ENCODE data around the gene DIPK1B. TPM values are rescaled to one million over a fixed set of nuclear protein-coding genes. Genes with fewer than 3 reads are reported as not detected.

Gene DIPK1B
- total RNA-seq, 1 donor from 2014 or later: 52.9 TPM

DNA sequence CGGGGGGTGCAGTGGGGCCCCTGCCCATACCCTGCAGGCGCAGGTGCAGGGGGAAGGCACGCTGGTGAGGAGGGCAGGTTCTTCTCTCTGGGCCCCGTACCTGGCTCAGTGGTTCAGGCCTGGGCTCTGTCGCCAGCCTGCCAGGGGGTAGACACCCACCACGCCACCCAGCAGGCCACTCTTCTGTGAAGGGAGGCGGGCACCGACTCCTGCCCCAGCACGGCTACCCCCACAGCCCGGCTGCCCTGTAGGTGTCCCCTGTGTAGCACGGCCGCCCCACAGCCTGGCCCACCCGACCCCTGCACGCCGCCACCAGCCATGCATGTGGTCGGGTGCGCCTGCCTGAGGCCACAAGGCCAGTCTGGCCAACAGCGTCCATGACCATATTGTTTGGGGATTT is 34.2 kb downstream of the DIPK1B start:
- Mint-ChIP-seq H3K27ac (no peak overlapping the region), H3K9me3 (ENCODE audit: low read depth) (peaks cover 2% of the 10 kb centered on the region), H3K27me3 (no peaks in the 10 kb centered on the region), H3K4me1 (ENCODE audit: low read depth) (no peaks in the 10 kb centered on the region), H3K36me3 (ENCODE audit: insufficient read depth) (no peaks in the 10 kb centered on the region), H3K4me3 (ENCODE audit: low read depth) (no peak overlapping the region)
- DNase-seq (ENCODE audit: low spot score, unreplicated experiment): no peak
- TF ChIP-seq, protein P1, sequence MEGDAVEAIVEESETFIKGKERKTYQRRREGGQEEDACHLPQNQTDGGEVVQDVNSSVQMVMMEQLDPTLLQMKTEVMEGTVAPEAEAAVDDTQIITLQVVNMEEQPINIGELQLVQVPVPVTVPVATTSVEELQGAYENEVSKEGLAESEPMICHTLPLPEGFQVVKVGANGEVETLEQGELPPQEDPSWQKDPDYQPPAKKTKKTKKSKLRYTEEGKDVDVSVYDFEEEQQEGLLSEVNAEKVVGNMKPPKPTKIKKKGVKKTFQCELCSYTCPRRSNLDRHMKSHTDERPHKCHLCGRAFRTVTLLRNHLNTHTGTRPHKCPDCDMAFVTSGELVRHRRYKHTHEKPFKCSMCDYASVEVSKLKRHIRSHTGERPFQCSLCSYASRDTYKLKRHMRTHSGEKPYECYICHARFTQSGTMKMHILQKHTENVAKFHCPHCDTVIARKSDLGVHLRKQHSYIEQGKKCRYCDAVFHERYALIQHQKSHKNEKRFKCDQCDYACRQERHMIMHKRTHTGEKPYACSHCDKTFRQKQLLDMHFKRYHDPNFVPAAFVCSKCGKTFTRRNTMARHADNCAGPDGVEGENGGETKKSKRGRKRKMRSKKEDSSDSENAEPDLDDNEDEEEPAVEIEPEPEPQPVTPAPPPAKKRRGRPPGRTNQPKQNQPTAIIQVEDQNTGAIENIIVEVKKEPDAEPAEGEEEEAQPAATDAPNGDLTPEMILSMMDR (IDR thresholded peaks at IDR 0.05; ENCODE audit: unreplicated experiment): no peak

DNA sequence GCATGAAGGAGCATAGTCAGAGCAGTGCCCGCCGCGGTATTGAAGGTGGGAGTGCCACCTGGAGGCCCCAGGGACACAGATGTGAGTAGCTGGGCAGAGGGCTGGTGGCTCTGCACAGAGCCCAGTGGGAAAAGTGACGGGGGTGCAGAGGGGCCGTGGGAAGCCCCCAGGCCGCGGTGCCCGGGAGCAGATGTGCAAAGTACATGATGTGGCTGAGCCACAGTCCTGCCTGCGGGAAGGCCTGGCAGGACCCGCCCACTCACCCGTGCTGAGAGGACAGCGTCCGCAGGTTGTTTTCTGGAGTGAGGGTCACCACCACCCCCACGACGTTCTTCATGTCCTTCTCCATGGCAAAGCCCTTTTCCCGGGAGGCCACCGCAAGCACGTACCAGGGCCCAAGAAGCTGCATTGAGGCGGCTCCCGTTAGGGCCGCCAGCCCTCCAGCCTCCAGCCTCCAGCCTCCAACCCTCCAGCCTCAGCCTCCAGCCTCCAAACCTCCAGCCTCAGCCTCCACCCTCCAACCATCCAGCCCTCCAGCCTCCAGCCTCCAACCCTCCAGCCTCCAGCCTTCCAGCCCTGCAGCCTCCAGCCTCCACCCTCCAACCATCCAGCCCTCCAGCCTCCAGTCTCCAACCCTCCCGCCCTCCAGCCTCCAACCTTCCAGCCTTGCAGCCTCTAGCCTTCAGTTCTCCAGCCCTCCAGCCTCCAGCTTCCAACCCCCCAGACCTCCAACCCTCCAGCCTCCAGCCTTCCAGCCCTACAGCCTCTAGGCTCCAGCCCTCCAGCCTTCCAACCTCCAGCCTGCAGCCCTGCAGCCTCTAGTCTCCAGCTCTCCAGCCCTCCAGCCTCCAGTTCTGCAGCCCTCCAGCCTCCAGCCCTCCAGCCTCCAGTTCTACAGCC is 35.0 kb downstream of the DIPK1B start:
- peaks cover 7% of the 10 kb centered on the region for H3K9me3 Mint-ChIP-seq (ENCODE audit: low read depth)
- H3K4me3 Mint-ChIP-seq (ENCODE audit: low read depth): no peak overlapping the region
- TF ChIP-seq, protein P1 (IDR thresholded peaks at IDR 0.05; ENCODE audit: unreplicated experiment): no peak
- H3K36me3 Mint-ChIP-seq (ENCODE audit: insufficient read depth): no peaks in the 10 kb centered on the region
- peaks cover 3% of the 10 kb centered on the region for H3K27me3 Mint-ChIP-seq
- H3K4me1 Mint-ChIP-seq (ENCODE audit: low read depth): no peaks in the 10 kb centered on the region
- no peak overlapping the region for H3K27ac Mint-ChIP-seq
- no peak for DNase-seq (ENCODE audit: low spot score, unreplicated experiment)

DNA sequence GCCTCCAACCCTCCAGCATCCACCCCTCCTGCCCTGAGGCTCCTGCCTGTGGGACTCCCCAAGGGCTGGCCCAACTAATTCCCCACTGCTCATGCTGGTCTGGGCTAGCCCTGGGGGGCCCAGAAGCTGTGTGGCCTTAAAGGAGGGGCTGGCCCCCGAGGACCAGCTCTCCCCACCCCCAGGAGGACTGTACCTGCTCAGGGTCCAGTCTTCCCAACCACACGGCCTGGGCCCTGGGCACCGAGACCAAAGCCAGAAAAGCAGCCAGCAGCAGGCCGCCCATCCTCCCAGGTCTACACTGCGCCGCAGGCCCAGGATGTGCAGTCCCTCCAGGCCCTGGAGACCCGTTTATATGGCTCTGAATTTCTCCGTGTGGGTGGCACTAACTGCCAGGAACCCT is 35.8 kb downstream of the DIPK1B start, which contains the start of gene LCN6:
TSS of gene LCN6 (minus strand) at position 325 of the 400 bp plus-strand sequence. CDS start at position 283, 42 bp downstream.
- no peaks in the 10 kb centered on the region for H3K4me1 Mint-ChIP-seq (ENCODE audit: low read depth)
- no peak for DNase-seq (ENCODE audit: low spot score, unreplicated experiment)
- peaks cover 7% of the 10 kb centered on the region for H3K27me3 Mint-ChIP-seq
- TF ChIP-seq, protein P1 (IDR thresholded peaks at IDR 0.05; ENCODE audit: unreplicated experiment): no peak
- no peak within 1 kb of the TSS for H3K4me3 Mint-ChIP-seq (ENCODE audit: low read depth)
- no peak within 1 kb of the TSS for H3K27ac Mint-ChIP-seq
- H3K9me3 Mint-ChIP-seq (ENCODE audit: low read depth): peaks cover 11% of the 10 kb centered on the region
- no peaks in the 10 kb centered on the region for H3K36me3 Mint-ChIP-seq (ENCODE audit: insufficient read depth)

DNA sequence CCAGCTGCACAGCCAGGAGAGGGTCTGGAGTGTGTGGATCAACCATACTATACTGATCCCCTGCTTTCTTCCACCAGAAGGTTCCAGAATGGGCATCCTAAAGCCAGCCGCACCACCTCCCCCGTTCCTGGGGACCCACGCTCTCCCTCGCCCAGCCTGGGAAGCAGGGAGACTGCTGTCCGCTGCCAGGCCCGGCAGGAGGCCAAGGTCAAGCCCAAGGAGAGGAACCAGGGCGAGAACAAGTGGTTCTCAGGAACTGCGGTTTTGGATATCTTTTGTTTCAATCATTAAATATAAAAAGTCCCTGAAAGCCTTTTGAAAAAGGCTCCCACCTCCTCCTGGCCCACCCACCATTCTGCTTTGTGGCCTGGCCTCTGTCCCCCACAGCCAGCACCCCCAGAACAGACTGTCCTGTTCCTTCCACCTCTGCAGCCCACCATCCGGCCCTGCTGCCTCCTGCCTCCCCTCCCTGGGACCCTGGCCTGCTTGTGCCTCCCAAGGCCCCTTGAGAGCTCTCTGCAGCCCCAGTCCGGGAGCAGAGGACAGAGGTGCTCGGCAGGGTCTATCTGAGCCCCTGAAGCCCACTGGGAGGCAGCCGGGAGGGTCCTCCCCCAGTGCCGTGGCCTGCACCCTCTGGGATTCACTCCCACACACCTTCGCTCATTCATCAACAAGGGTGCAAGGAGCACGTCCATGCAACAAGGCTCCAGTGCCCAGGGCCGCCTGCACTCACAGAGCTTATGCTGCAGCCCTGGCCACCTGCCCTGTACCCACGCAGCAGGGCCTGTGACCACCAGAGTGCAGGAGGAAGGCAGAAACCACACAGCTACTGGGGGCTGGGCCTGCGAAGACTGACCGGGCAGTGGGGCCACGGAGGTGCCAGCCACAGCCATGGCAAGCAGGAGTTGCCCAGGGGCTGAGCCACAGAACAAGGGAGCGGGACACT is 36.6 kb downstream of the DIPK1B start:
- Mint-ChIP-seq H3K27ac (no peak overlapping the region), H3K27me3 (peaks cover 7% of the 10 kb centered on the region), H3K4me3 (ENCODE audit: low read depth) (no peak overlapping the region), H3K9me3 (ENCODE audit: low read depth) (peaks cover 11% of the 10 kb centered on the region), H3K36me3 (ENCODE audit: insufficient read depth) (no peaks in the 10 kb centered on the region), H3K4me1 (ENCODE audit: low read depth) (no peaks in the 10 kb centered on the region)
- TF ChIP-seq, protein P1 (IDR thresholded peaks at IDR 0.05; ENCODE audit: unreplicated experiment): no peak
- no peak for DNase-seq (ENCODE audit: low spot score, unreplicated experiment)

DNA sequence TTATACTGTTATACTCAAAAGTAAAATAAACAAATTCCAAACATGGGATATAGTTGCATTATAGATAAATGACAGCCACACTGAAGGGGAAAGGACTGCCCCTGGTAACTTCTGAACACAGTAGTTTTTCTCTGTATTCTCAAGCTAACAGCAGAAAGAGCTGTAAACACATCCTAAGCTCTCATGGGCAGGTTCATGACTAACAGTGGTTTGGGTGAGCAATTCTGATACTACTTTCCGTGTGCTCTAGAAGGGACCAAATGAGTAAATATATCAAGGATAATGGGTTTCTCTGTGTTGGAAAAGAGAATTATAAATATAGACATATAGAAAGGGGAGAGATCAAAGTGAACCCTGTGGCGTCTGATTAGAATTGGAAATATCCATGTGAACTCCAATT is 38.2 kb downstream of the DIPK1B start:
- TF ChIP-seq, protein P1 (IDR thresholded peaks at IDR 0.05; ENCODE audit: unreplicated experiment): no peak
- H3K36me3 Mint-ChIP-seq (ENCODE audit: insufficient read depth): no peaks in the 10 kb centered on the region
- DNase-seq (ENCODE audit: low spot score, unreplicated experiment): no peak
- peaks cover 7% of the 10 kb centered on the region for H3K27me3 Mint-ChIP-seq
- H3K4me3 Mint-ChIP-seq (ENCODE audit: low read depth): no peak overlapping the region
- H3K9me3 Mint-ChIP-seq (ENCODE audit: low read depth): peaks cover 11% of the 10 kb centered on the region
- no peak overlapping the region for H3K27ac Mint-ChIP-seq
- no peaks in the 10 kb centered on the region for H3K4me1 Mint-ChIP-seq (ENCODE audit: low read depth)

All from progenitor cell of endocrine pancreas (in vitro differentiated cells).